HUES6 (cell line): ENCODE data around the gene TTC13.

Source experiments
- H3K27ac ChIP-seq: 2 replicates; pipeline ENCODE4 v1.7.0; 2013; ENCODE audit warnings: low read depth, mild to moderate bottlenecking, low read length, inconsistent platforms
- H3K27me3 ChIP-seq: 2 replicates; pipeline ENCODE4 v1.6.1; 2013; ENCODE audit warnings: low read length; ENCODE audit not compliant: control insufficient read depth, insufficient read depth
- H3K36me3 ChIP-seq: 2 replicates; pipeline ENCODE4 v1.6.1; 2013; ENCODE audit warnings: low read length; ENCODE audit not compliant: control insufficient read depth, insufficient read depth
- H3K4me1 ChIP-seq: 2 replicates; pipeline ENCODE4 v1.6.1; 2013; ENCODE audit warnings: low read length; ENCODE audit not compliant: control insufficient read depth, insufficient read depth
- H3K4me3 ChIP-seq: 2 replicates; pipeline ENCODE4 v1.5.1; 2013; ENCODE audit warnings: low read depth, low read length
- H3K9ac ChIP-seq: one replicate; pipeline ENCODE4 v1.6.1; 2013; ENCODE audit warnings: mild to moderate bottlenecking, low read length
- H3K9me3 ChIP-seq: 2 replicates; pipeline ENCODE4 v1.6.1; 2013; ENCODE audit warnings: low read depth, low read length; ENCODE audit not compliant: control insufficient read depth, insufficient read depth

Gene TTC13

DNA sequence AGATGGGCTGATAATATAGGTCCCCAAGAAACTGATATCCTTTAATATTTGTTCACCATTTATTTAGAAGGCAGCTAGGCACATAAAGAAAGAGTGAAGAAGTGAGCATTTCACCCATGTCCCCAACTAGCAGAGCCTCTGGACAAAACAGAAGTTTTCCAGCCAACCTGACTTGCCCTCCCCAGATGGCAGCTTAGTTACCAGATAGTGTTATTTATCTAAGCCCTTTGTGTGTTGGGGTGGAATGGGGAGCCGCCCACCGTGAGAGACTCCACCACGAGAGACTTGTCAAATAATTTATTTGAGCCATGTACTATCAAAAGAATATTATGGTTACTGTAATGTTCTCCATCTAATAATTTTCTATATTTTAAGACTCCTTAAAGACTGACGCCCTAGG, 55.5 kb downstream of the TTC13 start:
- no peak overlapping the region for H3K9ac ChIP-seq
- no peak overlapping the region for H3K4me3 ChIP-seq
- H3K9me3 ChIP-seq, result no peaks in the 10 kb centered on the region
- no peak overlapping the region for H3K27ac ChIP-seq
- no peaks in the 10 kb centered on the region for H3K4me1 ChIP-seq
- H3K27me3 ChIP-seq, result no peaks in the 10 kb centered on the region
- peaks cover 11% of the 10 kb centered on the region for H3K36me3 ChIP-seq

DNA sequence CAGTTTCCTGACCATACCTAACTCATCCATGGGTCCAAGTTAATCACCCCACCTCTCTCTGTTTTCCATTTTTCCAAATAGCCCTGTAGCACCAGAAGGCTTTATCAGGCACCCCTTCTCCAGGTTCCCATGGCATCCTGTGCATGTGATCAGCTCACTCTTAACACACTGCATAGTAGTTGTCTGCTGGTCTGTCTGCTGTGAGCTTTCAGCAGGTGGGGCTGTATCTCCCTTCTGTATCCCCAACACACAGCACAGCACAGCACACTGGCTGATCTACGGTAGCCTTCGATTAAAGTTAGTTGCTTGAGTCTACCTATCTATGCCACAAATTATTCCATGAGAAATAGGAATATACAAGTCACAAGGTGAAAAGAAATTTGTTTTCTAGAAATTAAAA, 56.0 kb downstream of the TTC13 start:
- no peak overlapping the region for H3K4me3 ChIP-seq
- H3K9me3 ChIP-seq, result no peaks in the 10 kb centered on the region
- no peak overlapping the region for H3K27ac ChIP-seq
- H3K9ac ChIP-seq, result no peak overlapping the region
- H3K4me1 ChIP-seq, result no peaks in the 10 kb centered on the region
- peaks cover 11% of the 10 kb centered on the region for H3K36me3 ChIP-seq
- H3K27me3 ChIP-seq, result no peaks in the 10 kb centered on the region

DNA sequence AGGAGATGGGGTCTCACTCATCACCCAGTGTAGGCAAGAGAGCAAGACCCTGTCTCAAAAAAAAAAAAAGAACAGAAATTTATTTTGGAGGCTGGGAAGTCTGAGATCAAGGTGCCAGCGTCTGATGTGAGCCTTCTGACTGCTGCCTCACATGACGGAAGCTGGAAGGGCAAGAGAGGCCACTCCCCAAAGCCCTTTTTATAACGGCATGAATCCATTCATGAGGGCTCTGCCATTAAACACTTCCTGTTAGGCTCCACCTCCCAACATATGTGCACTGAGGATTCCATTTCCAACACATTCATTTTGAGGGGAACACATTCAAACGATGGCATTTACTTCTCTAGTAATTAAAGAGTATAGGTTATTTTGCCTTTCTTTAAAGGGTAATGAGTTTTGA, 59.5 kb downstream of the TTC13 start:
- Histone ChIP-seq H3K27ac (no peak overlapping the region), H3K36me3 (peaks cover 7% of the 10 kb centered on the region; the same call in 1 of the 2 replicates), H3K4me3 (no peak overlapping the region), H3K27me3 (no peaks in the 10 kb centered on the region), H3K9me3 (no peaks in the 10 kb centered on the region), H3K9ac (no peak overlapping the region), H3K4me1 (no peaks in the 10 kb centered on the region)

DNA sequence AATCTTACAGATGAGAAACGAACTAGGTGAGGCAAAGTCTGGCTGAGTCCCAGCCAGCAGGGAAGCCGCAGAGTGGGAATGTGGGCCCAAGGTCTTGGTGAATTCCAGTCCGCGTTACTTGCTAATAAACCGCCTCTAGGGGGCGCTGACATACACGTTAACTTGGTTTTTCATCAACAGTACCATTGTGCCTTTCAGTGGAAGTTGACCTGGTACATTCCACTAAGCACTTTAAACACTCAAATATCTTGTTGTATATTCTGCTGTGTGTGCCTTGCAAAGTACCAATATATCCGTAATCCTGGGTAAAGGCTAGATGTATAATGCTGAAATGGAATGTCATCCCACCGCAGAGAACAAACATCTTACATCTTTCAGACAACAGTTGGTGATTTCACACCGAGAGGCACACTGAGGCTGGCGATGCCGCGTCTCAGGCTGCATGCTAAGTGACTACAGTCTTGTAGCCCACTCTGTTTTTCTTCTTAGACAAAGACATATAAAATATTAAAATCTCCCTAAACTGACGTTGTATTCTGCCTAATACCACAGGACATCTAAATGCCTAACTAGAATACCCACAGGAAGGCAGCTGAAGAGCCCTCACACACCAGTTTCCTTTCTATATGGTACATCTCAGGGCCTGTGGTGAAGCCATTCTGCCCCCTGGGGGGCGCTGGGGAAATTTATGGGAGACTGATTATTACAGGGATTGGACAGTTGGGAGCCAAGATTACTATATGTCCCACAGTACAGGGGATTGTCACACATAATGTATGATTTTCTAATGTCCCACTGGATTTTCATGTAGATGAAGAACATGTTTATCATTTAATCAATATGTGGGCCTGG, 61.2 kb downstream of the TTC13 start:
- Histone ChIP-seq H3K27me3 (no peaks in the 10 kb centered on the region), H3K36me3 (no peaks in the 10 kb centered on the region), H3K9ac (no peak overlapping the region), H3K9me3 (no peaks in the 10 kb centered on the region), H3K4me3 (no peak overlapping the region), H3K4me1 (no peaks in the 10 kb centered on the region), H3K27ac (no peak overlapping the region)

DNA sequence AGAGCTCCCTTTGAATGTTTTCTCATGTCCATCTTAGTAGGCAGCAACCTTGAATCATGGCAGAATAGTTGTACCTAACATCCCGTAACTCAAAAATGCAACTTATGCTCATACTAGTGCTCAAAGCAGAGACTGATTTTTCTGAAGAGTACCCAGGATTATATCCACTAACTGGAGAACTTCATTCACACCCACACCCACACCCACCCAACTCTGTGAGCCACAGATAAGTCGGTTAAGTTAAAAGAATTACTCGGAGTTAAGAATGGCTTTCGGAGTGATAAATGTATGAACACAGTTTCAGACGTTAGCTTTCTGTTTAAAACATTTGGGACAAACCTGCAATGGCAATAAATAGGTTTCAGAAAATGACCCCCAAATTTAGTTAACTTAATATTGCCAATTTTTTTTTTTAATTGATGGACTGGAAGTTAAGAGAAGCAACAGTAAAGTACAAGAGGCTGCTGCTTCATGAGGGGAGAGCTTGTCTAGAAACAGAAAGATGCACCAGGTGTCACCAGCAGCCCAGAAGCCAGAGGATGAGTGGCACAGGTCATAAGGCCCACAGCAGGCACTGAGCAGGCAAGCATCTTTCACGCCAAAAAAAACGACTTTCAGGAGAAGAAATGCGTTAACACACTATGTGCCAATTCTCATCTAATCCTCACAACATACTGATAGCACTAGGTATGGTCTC, 61.9 kb downstream of the TTC13 start:
- H3K27ac ChIP-seq, result no peak overlapping the region
- no peaks in the 10 kb centered on the region for H3K36me3 ChIP-seq
- no peaks in the 10 kb centered on the region for H3K9me3 ChIP-seq
- H3K4me3 ChIP-seq, result no peak overlapping the region
- no peaks in the 10 kb centered on the region for H3K27me3 ChIP-seq
- no peak overlapping the region for H3K9ac ChIP-seq
- H3K4me1 ChIP-seq, result no peaks in the 10 kb centered on the region

DNA sequence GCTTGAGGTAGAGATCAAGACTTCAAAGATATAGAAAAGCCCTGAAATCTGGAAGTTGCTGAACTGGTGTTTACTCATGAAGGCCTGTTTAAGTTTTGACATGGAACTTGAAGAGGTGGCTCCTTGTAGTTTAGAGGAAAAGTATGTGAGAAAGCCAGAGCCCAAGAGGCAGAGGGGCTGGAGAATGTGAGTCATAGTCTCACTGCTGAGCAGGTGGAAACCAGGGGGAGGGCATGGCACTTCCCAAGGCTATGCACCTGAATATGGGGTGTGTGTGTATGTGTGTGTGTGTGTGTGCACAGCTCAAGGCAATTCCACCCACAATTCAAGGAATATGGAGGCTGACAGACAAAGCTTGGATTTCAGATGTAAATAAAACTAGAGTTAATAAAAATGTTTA, 63.6 kb downstream of the TTC13 start:
- Histone ChIP-seq H3K9ac (no peak overlapping the region), H3K4me1 (no peaks in the 10 kb centered on the region), H3K27ac (no peak overlapping the region), H3K9me3 (no peaks in the 10 kb centered on the region), H3K27me3 (no peaks in the 10 kb centered on the region), H3K36me3 (no peaks in the 10 kb centered on the region), H3K4me3 (no peak overlapping the region)

DNA sequence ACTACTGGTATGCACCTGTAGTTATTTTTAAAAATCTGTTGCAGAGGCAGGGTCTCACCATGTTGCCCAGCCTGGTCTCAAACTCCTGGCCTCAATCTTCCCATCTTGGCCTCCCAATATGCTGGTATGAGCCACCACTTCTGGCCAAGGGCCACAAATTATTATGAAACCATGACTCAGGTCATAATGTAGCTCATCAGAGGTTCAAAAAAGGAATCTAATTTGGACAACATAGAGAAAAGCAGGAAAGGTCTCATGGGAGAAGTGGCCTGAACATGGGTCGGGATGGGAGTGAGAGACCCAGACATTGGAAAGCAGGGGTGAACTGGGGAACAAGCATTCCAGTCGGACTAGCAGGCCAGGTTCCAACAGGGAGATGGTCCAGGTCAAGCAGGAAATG, 65.2 kb downstream of the TTC13 start:
- Histone ChIP-seq H3K4me3 (no peak overlapping the region), H3K9me3 (no peaks in the 10 kb centered on the region), H3K36me3 (no peaks in the 10 kb centered on the region), H3K27ac (no peak overlapping the region), H3K4me1 (no peaks in the 10 kb centered on the region), H3K27me3 (no peaks in the 10 kb centered on the region), H3K9ac (no peak overlapping the region)

DNA sequence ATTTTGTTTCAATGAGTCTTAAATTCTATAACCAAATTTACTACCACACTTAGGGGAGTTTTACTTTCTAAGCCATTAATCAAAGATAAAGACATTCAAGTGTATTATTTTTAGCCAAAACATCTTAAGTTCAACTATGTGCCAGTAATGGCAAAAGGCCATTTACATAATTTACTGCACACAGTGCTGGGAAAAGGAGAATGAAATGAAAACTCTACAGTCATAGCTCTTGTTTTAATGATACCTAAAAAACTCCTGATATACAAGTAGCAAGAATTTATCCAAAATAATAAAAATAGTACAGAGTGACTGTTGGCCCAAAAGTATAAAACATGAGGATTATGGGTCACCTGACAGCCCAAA, 67.9 kb downstream of the TTC13 start:
- Histone ChIP-seq H3K9me3 (no peaks in the 10 kb centered on the region), H3K27me3 (no peaks in the 10 kb centered on the region), H3K27ac (no peak overlapping the region), H3K4me3 (no peak overlapping the region), H3K4me1 (no peaks in the 10 kb centered on the region), H3K36me3 (no peaks in the 10 kb centered on the region), H3K9ac (no peak overlapping the region)

DNA sequence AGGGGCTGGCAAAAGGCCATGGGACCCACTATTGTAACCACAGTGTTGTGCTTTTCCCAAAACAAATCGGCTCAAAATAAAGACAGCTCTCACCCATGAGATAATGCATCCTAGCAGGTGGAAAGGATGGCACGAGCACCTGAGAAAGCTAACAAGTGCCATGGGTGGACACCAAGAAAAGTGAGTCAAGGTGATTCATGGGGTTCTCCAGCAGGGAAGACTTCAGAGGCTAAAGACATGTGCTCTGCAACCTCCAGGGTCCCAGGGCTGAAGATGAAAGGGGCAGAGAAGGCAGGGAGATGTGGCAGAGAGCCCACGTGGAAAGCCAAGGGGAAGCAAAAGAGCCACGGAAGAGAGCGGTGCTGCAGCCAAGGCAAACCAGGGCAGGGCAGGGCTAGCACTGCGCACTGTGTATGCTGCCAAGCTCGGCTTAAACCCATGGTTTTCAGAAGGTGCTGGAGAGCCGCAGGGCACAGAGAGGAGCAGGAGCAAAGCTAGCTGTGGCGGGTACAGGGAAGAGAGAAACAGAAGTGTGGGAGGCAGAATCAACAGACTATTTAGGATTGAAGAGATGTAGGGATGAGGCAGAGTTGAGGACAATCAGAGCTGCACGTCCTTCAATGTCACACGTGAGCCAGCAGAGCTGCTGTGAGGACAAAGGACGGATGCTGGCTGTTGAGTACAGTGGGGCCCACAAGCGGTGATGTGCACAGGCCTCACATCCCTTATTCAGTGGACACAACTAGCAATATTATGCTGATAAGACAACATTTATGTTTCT, 68.5 kb downstream of the TTC13 start:
- H3K27ac ChIP-seq, result no peak overlapping the region
- H3K4me1 ChIP-seq, result no peaks in the 10 kb centered on the region
- no peaks in the 10 kb centered on the region for H3K36me3 ChIP-seq
- H3K9ac ChIP-seq, result no peak overlapping the region
- no peaks in the 10 kb centered on the region for H3K9me3 ChIP-seq
- H3K27me3 ChIP-seq, result no peaks in the 10 kb centered on the region
- no peak overlapping the region for H3K4me3 ChIP-seq

DNA sequence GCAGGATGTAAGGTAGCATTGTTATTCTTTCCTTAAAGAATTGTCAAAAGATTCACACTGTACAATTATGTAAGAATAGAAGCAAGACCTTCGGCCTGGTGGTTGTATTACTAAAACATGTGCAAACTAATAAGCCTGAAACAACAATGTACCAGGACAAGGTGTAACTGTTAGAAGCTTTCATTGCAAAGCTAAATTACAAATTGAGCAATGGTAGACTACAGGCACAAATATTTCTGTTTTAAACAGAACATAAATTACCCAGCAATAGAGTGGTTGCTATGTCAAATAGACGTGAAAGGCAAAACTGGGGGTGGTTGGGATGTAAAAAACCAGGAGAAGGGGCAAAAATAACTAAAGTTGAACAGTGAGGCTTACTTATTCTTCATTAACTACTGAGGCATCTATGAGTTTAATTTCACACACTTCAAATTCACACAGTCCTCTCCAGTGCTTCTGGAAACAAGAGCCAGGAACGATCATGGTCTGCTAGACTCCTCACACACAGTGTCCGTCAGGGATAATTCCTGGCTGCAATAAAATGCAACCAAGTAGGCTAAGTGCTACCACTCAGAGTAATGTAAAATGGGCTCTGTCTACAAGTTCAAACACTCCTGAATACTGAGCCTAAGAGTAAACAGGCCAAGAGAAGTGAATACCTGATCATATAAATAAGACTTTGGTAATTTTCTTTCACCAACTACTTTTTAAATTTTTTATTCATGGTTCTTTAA, 71.0 kb downstream of the TTC13 start:
- no peaks in the 10 kb centered on the region for H3K4me1 ChIP-seq
- H3K4me3 ChIP-seq, result no peak overlapping the region
- no peaks in the 10 kb centered on the region for H3K36me3 ChIP-seq
- H3K27me3 ChIP-seq, result no peaks in the 10 kb centered on the region
- no peak overlapping the region for H3K9ac ChIP-seq
- H3K9me3 ChIP-seq, result no peaks in the 10 kb centered on the region
- H3K27ac ChIP-seq, result no peak overlapping the region
